Measurements from ENCODE around the gene KRT2.

The KRT2 gene

GRCh38 chr12:52614381-52615207 is 37.4 kb downstream of the KRT2 start:
- FAIRE-seq, result no peak
- DNase-seq (ENCODE audit: insufficient read length, low spot score), result no peak
- TF ChIP-seq CTCF (IDR thresholded peaks at IDR 0.05; ENCODE audit: insufficient read depth, missing control alignments), result no peak

- no peak for TF ChIP-seq CTCF (IDR thresholded peaks at IDR 0.05; ENCODE audit: insufficient read depth, missing control alignments)
- DNase-seq (ENCODE audit: insufficient read length, low spot score), result no peak
- FAIRE-seq, result no peak
Observed at GRCh38 chr12:52613384-52614030, 38.5 kb downstream of the KRT2 start.

GRCh38 chr12:52612431-52613383 is 39.3 kb downstream of the KRT2 start:
- no peak for TF ChIP-seq CTCF (IDR thresholded peaks at IDR 0.05; ENCODE audit: insufficient read depth, missing control alignments)
- FAIRE-seq (no peak), DNase-seq (ENCODE audit: insufficient read length, low spot score) (no peak)

- FAIRE-seq (no peak), DNase-seq (ENCODE audit: insufficient read length, low spot score) (no peak)
- no peak for TF ChIP-seq CTCF (IDR thresholded peaks at IDR 0.05; ENCODE audit: insufficient read depth, missing control alignments)
Observed at GRCh38 chr12:52611080-52611468, 40.9 kb downstream of the KRT2 start.

GRCh38 chr12:52608826-52609630 is 43.0 kb downstream of the KRT2 start:
- TF ChIP-seq CTCF (IDR thresholded peaks at IDR 0.05; ENCODE audit: insufficient read depth, missing control alignments), result no peak
- FAIRE-seq, result no peak
- no peak for DNase-seq (ENCODE audit: insufficient read length, low spot score)

GRCh38 chr12:52608161-52608560 is 43.9 kb downstream of the KRT2 start:
- TF ChIP-seq CTCF (IDR thresholded peaks at IDR 0.05; ENCODE audit: insufficient read depth, missing control alignments), result no peak
- FAIRE-seq, result no peak
- DNase-seq (ENCODE audit: insufficient read length, low spot score), result no peak

Measured in D721Med (cell line).